Nephron progenitor cell (in vitro differentiated cells): Measurements from ENCODE around the gene FRMPD2.

ENCODE experiments used
- DNase-seq: peaks from one replicate; pipeline ENCODE4 v3.0.0; 2021
- H3K27ac Mint-ChIP-seq: 2 replicates; pipeline ENCODE4 v1.8.0; 2021; ENCODE audit warnings: mild to moderate bottlenecking, moderate library complexity, mixed read lengths
- H3K27me3 Mint-ChIP-seq: 2 replicates; pipeline ENCODE4 v1.8.0; 2021; ENCODE audit warnings: mild to moderate bottlenecking, low read depth, mixed read lengths; ENCODE audit not compliant: poor library complexity
- H3K36me3 Mint-ChIP-seq: 2 replicates; pipeline ENCODE4 v1.8.0; 2021; ENCODE audit warnings: low read depth, mixed read lengths
- H3K4me1 Mint-ChIP-seq: 2 replicates; pipeline ENCODE4 v1.8.0; 2021; ENCODE audit warnings: mixed read lengths
- H3K4me3 Mint-ChIP-seq: 2 replicates; pipeline ENCODE4 v1.8.0; 2021; ENCODE audit warnings: mild to moderate bottlenecking, moderate library complexity, mixed read lengths
- H3K9me3 Mint-ChIP-seq: 2 replicates; pipeline ENCODE4 v1.8.0; 2021; ENCODE audit warnings: mild to moderate bottlenecking, moderate library complexity, mixed read lengths
- CTCF ChIP-seq: fragments of 200-600 bp; sonication (generic); IDR thresholded peaks from 2 replicates; pipeline ENCODE4 v1.5.0; 2021; ENCODE audit warnings: antibody characterized with exemption

FRMPD2 gene

GRCh38 chr10:48274636-48275035, at the start of gene FRMPD2:
FRMPD2 (minus strand) TSS chr10:48274696; CDS start chr10:48274567, 129 bp downstream.
- H3K36me3 Mint-ChIP-seq, result no peaks in the 10 kb centered on the region
- H3K4me1 Mint-ChIP-seq, result peaks cover 7% of the 10 kb centered on the region
- H3K4me3 Mint-ChIP-seq, result no peak within 1 kb of the TSS
- H3K27me3 Mint-ChIP-seq, result peaks cover 7% of the 10 kb centered on the region
- peaks cover 9% of the 10 kb centered on the region for H3K9me3 Mint-ChIP-seq
- no peak for TF ChIP-seq CTCF
- peak within 1 kb of the TSS; percentile 78 for H3K27ac Mint-ChIP-seq
- no peak for DNase-seq

GRCh38 chr10:48322017-48322416, 47.5 kb upstream of the FRMPD2 start:
- Mint-ChIP-seq H3K36me3 (peaks cover 50% of the 10 kb centered on the region), H3K27ac (no peak overlapping the region), H3K9me3 (peaks cover 5% of the 10 kb centered on the region), H3K4me3 (no peak overlapping the region), H3K27me3 (no peaks in the 10 kb centered on the region), H3K4me1 (no peaks in the 10 kb centered on the region)
- TF ChIP-seq CTCF, result no peak
- no peak for DNase-seq

- no peak for DNase-seq
- Mint-ChIP-seq H3K4me3 (no peak overlapping the region), H3K27ac (no peak overlapping the region), H3K36me3 (peaks cover 36% of the 10 kb centered on the region), H3K9me3 (peaks cover 3% of the 10 kb centered on the region), H3K4me1 (no peaks in the 10 kb centered on the region), H3K27me3 (no peaks in the 10 kb centered on the region)
- no peak for TF ChIP-seq CTCF
Observed at GRCh38 chr10:48317321-48317990, 43.0 kb upstream of the FRMPD2 start.

- H3K9me3 Mint-ChIP-seq, result peaks cover 3% of the 10 kb centered on the region
- no peaks in the 10 kb centered on the region for H3K4me1 Mint-ChIP-seq
- H3K27ac Mint-ChIP-seq, result no peak overlapping the region
- no peak overlapping the region for H3K4me3 Mint-ChIP-seq
- peaks cover 41% of the 10 kb centered on the region for H3K36me3 Mint-ChIP-seq
- no peak for DNase-seq
- TF ChIP-seq CTCF, result no peak
- H3K27me3 Mint-ChIP-seq, result no peaks in the 10 kb centered on the region
Observed at GRCh38 chr10:48316236-48316635, 41.7 kb upstream of the FRMPD2 start.

- no peak for TF ChIP-seq CTCF
- no peak overlapping the region for H3K4me3 Mint-ChIP-seq
- no peak for DNase-seq
Observed at GRCh38 chr10:48314107-48314506, 39.6 kb upstream of the FRMPD2 start.

GRCh38 chr10:48309711-48310226, 35.3 kb upstream of the FRMPD2 start:
- H3K36me3 Mint-ChIP-seq, result peaks cover 49% of the 10 kb centered on the region
- peaks cover 3% of the 10 kb centered on the region for H3K9me3 Mint-ChIP-seq
- H3K27me3 Mint-ChIP-seq, result peaks cover 6% of the 10 kb centered on the region
- no peak for DNase-seq
- peaks cover 26% of the 10 kb centered on the region for H3K4me1 Mint-ChIP-seq
- no peak for TF ChIP-seq CTCF
- no peak overlapping the region for H3K4me3 Mint-ChIP-seq
- no peak overlapping the region for H3K27ac Mint-ChIP-seq

More at GRCh38 chr10:48314107-48314506, 39.6 kb upstream of the FRMPD2 start:
- no peak overlapping the region for H3K27ac Mint-ChIP-seq
- H3K27me3 Mint-ChIP-seq, result no peaks in the 10 kb centered on the region
- H3K4me1 Mint-ChIP-seq, result peaks cover 9% of the 10 kb centered on the region
- H3K36me3 Mint-ChIP-seq, result peaks cover 47% of the 10 kb centered on the region
- peaks cover 3% of the 10 kb centered on the region for H3K9me3 Mint-ChIP-seq
